GM12878 (cell line): ENCODE measurements around the gene CP. TPM values are rescaled to one million over a fixed set of nuclear protein-coding genes. Genes with fewer than 3 reads are reported as not detected.

Experiments used
- ATAC-seq: fragments of 200-7000 bp; cut with Tn5 transposase; 3 replicates; pipeline ENCODE4 v1.9.1; 2020; ENCODE audit warnings: mild to moderate bottlenecking, moderate library complexity
- BruUV-seq: library from RNA; stranded (reverse); fragments of 400-500 nt; replicated peaks from 2 replicates; lab custom pipeline; 2021; lab: Mats Ljungman, UMichigan
- CTCF ChIA-PET: fragments of 300-600 bp; sonication (Branson Sonifier 250); formaldehyde crosslinking; extraction: SDS; loops from one replicate; lab custom pipeline; 2021; ENCODE audit warnings: inconsistent platforms; lab: Yijun Ruan, JAX
- POLR2A ChIA-PET: fragments of 350-600 bp; formaldehyde crosslinking; extraction: SDS; loops from one replicate; lab custom pipeline; 2021; ENCODE audit warnings: inconsistent platforms; lab: Charles Lee
- RAD21 ChIA-PET: fragments of 300-600 bp; sonication (Branson Sonifier 250); formaldehyde crosslinking; loops from one replicate; lab custom pipeline; 2023; ENCODE audit warnings: antibody characterized with exemption; ENCODE audit not compliant: unreplicated experiment; lab: Charles Lee
- SMC1A ChIA-PET: fragments of 300-600 bp; sonication (Branson Sonifier 250); formaldehyde crosslinking; loops from one replicate; lab custom pipeline; 2023; ENCODE audit not compliant: unreplicated experiment, uncharacterized antibody; lab: Charles Lee
- DNase-seq: peaks from one replicate; pipeline ENCODE4 v3.0.0-alpha.2; 2011; ENCODE audit warnings: low read depth, low spot score
- FAIRE-seq: peaks from 3 replicates; lab custom pipeline; 2011; peaks lifted over from hg19 to GRCh38; lab: Jason Lieb, UNC
- H2AFZ ChIP-seq: 2 replicates; pipeline ENCODE4 v1.6.0; 2011; ENCODE audit warnings: low read depth, low read length, control low read depth; ENCODE audit not compliant: control insufficient read depth
- H3K27ac ChIP-seq: 2 replicates; pipeline ENCODE4 v1.5.1; 2011; ENCODE audit warnings: control low read depth; ENCODE audit not compliant: control insufficient read depth, insufficient read depth
- H3K27me3 ChIP-seq, 2 experiments: replicated peaks in 1 of 2; 2 replicates each; pipeline versions ENCODE4 v1.6.0 to v1.6.1; 2011; ENCODE audit warnings: low read length in 1 of 2; ENCODE audit not compliant: control insufficient read depth in 2 of 2, insufficient read depth in 2 of 2
- H3K36me3 ChIP-seq, 2 experiments: 2 replicates each; pipeline ENCODE4 v1.5.1; 2011; ENCODE audit warnings: low read length in 1 of 2; ENCODE audit not compliant: control insufficient read depth in 2 of 2, insufficient read depth in 2 of 2
- H3K4me1 ChIP-seq: 2 replicates; pipeline ENCODE4 v1.6.1; 2011; ENCODE audit warnings: mild to moderate bottlenecking, low read length, moderate library complexity, mixed read lengths; ENCODE audit not compliant: control insufficient read depth, insufficient read depth
- H3K4me2 ChIP-seq: 2 replicates; pipeline ENCODE4 v1.6.0; 2011; ENCODE audit warnings: control low read depth; ENCODE audit not compliant: control insufficient read depth, insufficient read depth
- H3K4me3 ChIP-seq: fragments of 200-600 bp; sonication (generic); 2 replicates; pipeline ENCODE4 v1.5.1; 2016
- H3K79me2 ChIP-seq: 2 replicates; pipeline ENCODE4 v1.6.0; 2011; ENCODE audit warnings: low read length; ENCODE audit not compliant: control insufficient read depth, insufficient read depth
- H3K9ac ChIP-seq: 2 replicates; pipeline ENCODE4 v1.8.0; 2011; ENCODE audit warnings: low read length, control low read depth, mixed read lengths; ENCODE audit not compliant: control insufficient read depth, insufficient read depth
- H3K9me3 ChIP-seq: replicated peaks from 3 replicates; pipeline ENCODE4 v1.5.1; 2011; ENCODE audit warnings: mild to moderate bottlenecking, low read length; ENCODE audit not compliant: control insufficient read depth, insufficient read depth
- H4K20me1 ChIP-seq: 2 replicates; pipeline ENCODE4 v1.6.0; 2011; ENCODE audit not compliant: control insufficient read depth, insufficient read depth
- CHD4 ChIP-seq: fragments of 200-600 bp; sonication (generic); IDR thresholded peaks from 2 replicates; pipeline ENCODE4 v1.6.1; 2016; ENCODE audit warnings: mild to moderate bottlenecking
- ELK1 ChIP-seq: IDR thresholded peaks from 2 replicates; pipeline ENCODE4 v1.6.1; 2012; ENCODE audit warnings: low read depth, low read length, improper control_type of control experiment
- ESRRA ChIP-seq: IDR thresholded peaks from 2 replicates; pipeline ENCODE4 v1.6.1; 2012; ENCODE audit warnings: mild to moderate bottlenecking, low read length, improper control_type of control experiment
- LARP7 ChIP-seq: fragments of 450-650 bp; IDR thresholded peaks from 2 replicates; pipeline ENCODE4 v1.6.1; 2017; ENCODE audit warnings: mild to moderate bottlenecking
- MXI1 ChIP-seq: fragments of 150-350 bp; IDR thresholded peaks from 2 replicates; pipeline ENCODE4 v1.6.1; 2011; ENCODE audit warnings: low read depth, mild to moderate bottlenecking, inconsistent platforms, low read length, improper control_type of control experiment
- NFYA ChIP-seq: IDR thresholded peaks from 2 replicates; pipeline ENCODE4 v1.6.1; 2011; ENCODE audit warnings: low read depth, mild to moderate bottlenecking, low read length, improper control_type of control experiment, borderline replicate concordance
- RAD21 ChIP-seq: IDR thresholded peaks from 2 replicates; pipeline ENCODE4 v1.6.1; 2011; ENCODE audit warnings: mild to moderate bottlenecking, low read depth, low read length, moderate library complexity; ENCODE audit not compliant: insufficient read depth
- RB1 ChIP-seq: fragments of 450-650 bp; formaldehyde crosslinking; IDR thresholded peaks from 2 replicates; pipeline ENCODE4 v1.6.1; 2017; ENCODE audit warnings: mild to moderate bottlenecking, borderline replicate concordance
- RFX5 ChIP-seq: IDR thresholded peaks from 2 replicates; pipeline ENCODE4 v1.6.1; 2011; ENCODE audit warnings: low read depth, low read length, improper control_type of control experiment
- ZBTB40 ChIP-seq: fragments of 450-650 bp; IDR thresholded peaks from 2 replicates; pipeline ENCODE4 v1.6.1; 2016; ENCODE audit warnings: mild to moderate bottlenecking, moderate library complexity, borderline replicate concordance
- WGBS: methylation state at CpG from one replicate; pipeline ENCODE4 v1.1.6; 2016; ENCODE audit warnings: low lambda C conversion rate; ENCODE audit not compliant: insufficient replicate concordance, insufficient coverage; ENCODE audit errors: missing lambda C conversion rate; 5-methylcytosine and 5-hydroxymethylcytosine counted together
- in situ Hi-C: fragments of 300-500 bp; cut with MboI; formaldehyde crosslinking; loops from 9 replicates; pipeline ENCODE4 v1.14.3; 2018; ENCODE audit warnings: mixed read lengths
- intact Hi-C: fragments of 100-400 bp; cut with micrococcal nuclease; formaldehyde crosslinking; loops from one replicate; pipeline ENCODE4 v1.14.2; 2022; ENCODE audit not compliant: unreplicated experiment
- polyA plus RNA-seq, 11 experiments: library from polyadenylated mRNA; depleted of rRNA in 4 of 11; unstranded in 6 of 11; stranded (reverse) in 5 of 11; fragments of >200 nt; fragmentation: Nextera tagmentation in 4 of 11; fragmentation: Illumina TruSeq in 1 of 11; extraction: Ambion mirVana in 4 of 11; extraction: Trizol in 1 of 11; gene quantifications; 1 replicate in 1 of 11; 2 replicates in 10 of 11; pipeline versions ENCODE4 v1.2.1 to v1.2.3, GENCODE V29; 2011 to 2016; ENCODE audit warnings: inconsistent platforms in 2 of 11, missing spikeins in 2 of 11, low read depth in 1 of 11
- total RNA-seq, 4 experiments: library from RNA; depleted of rRNA in 3 of 4; stranded (reverse); fragments of >200 nt in 3 of 4; fragmentation: Illumina TruSeq in 1 of 4; extraction: Trizol in 1 of 4; gene quantifications; 2 replicates each; pipeline versions ENCODE4 v1.2.1 to v1.2.3, GENCODE V29; 2013 to 2021
- TF ChIP-seq, protein P1 (sequence below), 3 experiments: IDR thresholded peaks in 2 of 3; conservative IDR thresholded peaks in 1 of 3; 2 replicates each; pipeline ENCODE4 v1.5.1; 2011; ENCODE audit warnings: low read depth in 3 of 3, low read length in 3 of 3, mild to moderate bottlenecking in 3 of 3, control low read depth in 2 of 3, moderate library complexity in 2 of 3, inconsistent platforms in 1 of 3, mixed read lengths in 1 of 3; ENCODE audit not compliant: control insufficient read depth in 2 of 3, insufficient read depth in 1 of 3; ENCODE audit errors: extremely low read depth in 1 of 3

The CP gene
- total and polyA plus RNA-seq, 10 of the 15 experiments (the other 5 are each of a cell fraction or from before 2014, with no cell fraction given) = 0.14 to 1.2 (median 0.30) TPM; not detected in 6

DNA sequence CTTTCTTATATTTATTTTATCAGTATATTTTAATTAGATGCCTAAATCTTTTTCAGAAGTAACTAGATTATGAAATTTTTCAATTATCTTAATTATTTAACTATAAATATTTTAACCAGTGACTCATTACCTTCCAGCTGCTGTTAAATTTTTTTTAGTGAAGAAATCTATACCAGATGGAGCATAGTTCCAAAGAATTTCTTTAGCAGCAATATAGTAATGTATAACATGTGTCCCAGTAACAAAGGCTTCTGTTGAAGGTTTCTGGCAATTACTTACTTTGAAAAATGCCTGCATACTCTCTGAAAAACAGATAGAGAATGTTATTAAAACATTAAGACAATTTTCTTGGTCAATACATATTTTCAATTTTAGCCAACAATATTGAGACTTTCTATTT is 45.1 kb upstream of the CP start:
- Histone ChIP-seq H3K27ac (no peak overlapping the region), H3K4me3 (no peak overlapping the region), H3K9ac (no peak overlapping the region), H3K27me3 (no peaks in the 10 kb centered on the region), H2AFZ (no peak overlapping the region), H3K4me1 (0 out of 2 replicates have a peak, but pooled peaks cover 2% of the 10 kb centered on the region), H3K4me2 (no peak overlapping the region), H3K9me3 (no peaks in the 10 kb centered on the region), H3K36me3 (no peaks in the 10 kb centered on the region), H4K20me1 (no peaks in the 10 kb centered on the region), H3K79me2 (no peaks in the 10 kb centered on the region)
- POLR2A ChIA-PET = no interaction called here
- no TSS peak for BruUV-seq
- intact Hi-C loops (loop anchor here (10.0 kb wide), 1 partner anchor 62 kb away; no protein-coding TSS in a partner anchor), in situ Hi-C loops (no loop called here)
- SMC1A ChIA-PET = interaction anchor here (1.1 to 1.5 kb wide), 3 partner anchors 9 to 137 kb away, joined by 3 read pairs; no protein-coding TSS in a partner anchor
- no peak for ATAC-seq
- CTCF ChIA-PET = no interaction called here
- DNase-seq = no peak
- TF ChIP-seq MXI1 (no peak), LARP7 (no peak), RFX5 (no peak), RAD21 (no peak), ESRRA (no peak), ELK1 (no peak)
- no peak for FAIRE-seq
- RAD21 ChIA-PET = no interaction called here

DNA sequence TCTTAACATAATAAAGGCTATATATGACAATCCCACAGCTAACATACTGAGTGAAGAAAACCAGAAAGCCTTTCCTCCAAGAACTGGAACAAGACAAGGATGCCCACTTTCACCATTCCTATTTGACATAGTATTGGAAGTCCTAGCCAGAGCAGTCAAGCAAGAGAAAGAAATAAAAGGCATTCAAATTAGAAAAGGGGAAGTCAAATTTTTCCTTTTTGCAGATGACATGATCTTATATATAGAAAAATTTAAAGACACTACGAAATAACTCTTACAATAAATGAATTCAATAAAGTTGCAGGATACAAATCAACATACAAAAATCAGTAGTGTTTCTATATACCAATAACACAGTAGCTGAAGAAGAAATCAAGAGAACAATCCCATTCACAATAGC is 42.2 kb upstream of the CP start:
- DNase-seq (no peak), ATAC-seq (no peak), FAIRE-seq (no peak)
- ChIA-PET SMC1A (interaction anchor here (1.7 to 2.4 kb wide), 2 partner anchors 8 to 143 kb away, joined by 6 to 7 read pairs; no protein-coding TSS in a partner anchor), CTCF (no interaction called here), RAD21 (no interaction called here), POLR2A (no interaction called here)
- no peaks in the 10 kb centered on the region for H3K36me3 ChIP-seq
- H3K4me1 ChIP-seq = 0 out of 2 replicates have a peak, but pooled peaks cover 2% of the 10 kb centered on the region
- no peak overlapping the region for H3K4me3 ChIP-seq
- no peaks in the 10 kb centered on the region for H3K27me3 ChIP-seq
- no peaks in the 10 kb centered on the region for H4K20me1 ChIP-seq
- intact Hi-C loops (loop anchor here (10.0 kb wide), 1 partner anchor 59 kb away; no protein-coding TSS in a partner anchor), in situ Hi-C loops (no loop called here)
- no peak overlapping the region for H2AFZ ChIP-seq
- no peak overlapping the region for H3K27ac ChIP-seq
- WGBS = 88% methylated on average over 1 of the region's 1 CpG
- no peak overlapping the region for H3K4me2 ChIP-seq
- H3K79me2 ChIP-seq = no peaks in the 10 kb centered on the region
- no peak overlapping the region for H3K9ac ChIP-seq
- no peaks in the 10 kb centered on the region for H3K9me3 ChIP-seq
- BruUV-seq = no TSS peak
- no peak for TF ChIP-seq ZBTB40
- TF ChIP-seq RB1 = no peak
- TF ChIP-seq, protein P1, sequence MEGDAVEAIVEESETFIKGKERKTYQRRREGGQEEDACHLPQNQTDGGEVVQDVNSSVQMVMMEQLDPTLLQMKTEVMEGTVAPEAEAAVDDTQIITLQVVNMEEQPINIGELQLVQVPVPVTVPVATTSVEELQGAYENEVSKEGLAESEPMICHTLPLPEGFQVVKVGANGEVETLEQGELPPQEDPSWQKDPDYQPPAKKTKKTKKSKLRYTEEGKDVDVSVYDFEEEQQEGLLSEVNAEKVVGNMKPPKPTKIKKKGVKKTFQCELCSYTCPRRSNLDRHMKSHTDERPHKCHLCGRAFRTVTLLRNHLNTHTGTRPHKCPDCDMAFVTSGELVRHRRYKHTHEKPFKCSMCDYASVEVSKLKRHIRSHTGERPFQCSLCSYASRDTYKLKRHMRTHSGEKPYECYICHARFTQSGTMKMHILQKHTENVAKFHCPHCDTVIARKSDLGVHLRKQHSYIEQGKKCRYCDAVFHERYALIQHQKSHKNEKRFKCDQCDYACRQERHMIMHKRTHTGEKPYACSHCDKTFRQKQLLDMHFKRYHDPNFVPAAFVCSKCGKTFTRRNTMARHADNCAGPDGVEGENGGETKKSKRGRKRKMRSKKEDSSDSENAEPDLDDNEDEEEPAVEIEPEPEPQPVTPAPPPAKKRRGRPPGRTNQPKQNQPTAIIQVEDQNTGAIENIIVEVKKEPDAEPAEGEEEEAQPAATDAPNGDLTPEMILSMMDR (IDR thresholded peaks at IDR 0.05 in 2 of 3, conservative IDR thresholded peaks at IDR 0.05 in 1 of 3; ENCODE audit: control insufficient read depth in 2 of 3, extremely low read depth in 1 of 3, insufficient read depth in 1 of 3, low read depth in 3 of 3, low read length in 3 of 3) = no peak
- no peak for TF ChIP-seq NFYA
- no peak for TF ChIP-seq CHD4
